ENCODE results near the gene H6PD. TPM values are rescaled to one million over a fixed set of nuclear protein-coding genes. Genes with fewer than 3 reads are reported as not detected.

H6PD gene
- total and polyA plus RNA-seq, 2 donors from 2014 or later: 5.7 to 64.3 TPM

- no peak for FAIRE-seq
- intact Hi-C loops (cut with DNase I): loop anchor here (10.0 kb wide), 1 partner anchor 201 kb away; no protein-coding TSS in a partner anchor
- no peak for TF ChIP-seq CTCF (IDR thresholded peaks at IDR 0.05; ENCODE audit: borderline replicate concordance, extremely low read depth, insufficient read depth)
- peaks cover 0 to 2% (median 0%) of the 10 kb centered on the region in 3 donors for H3K4me1 ChIP-seq (ENCODE audit: control insufficient read depth in 2 of 3, insufficient read depth in 2 of 3, low read depth in 1 of 3, low read length in 3 of 3)
- H3K27ac ChIP-seq (ENCODE audit: low read depth in 2 of 2, low read length in 2 of 2): no peak overlapping the region
- no peak overlapping the region for H3K9ac ChIP-seq (ENCODE audit: low read length in 3 of 3)
- H3K9me3 ChIP-seq (ENCODE audit: control insufficient read depth in 2 of 3, insufficient read depth in 1 of 3, low read length in 3 of 3): peaks cover 0 to 6% (median 0%) of the 10 kb centered on the region in 3 donors
- H3K4me3 ChIP-seq (ENCODE audit: low read length in 3 of 3): no peak overlapping the region
- H3K27me3 ChIP-seq (ENCODE audit: control insufficient read depth, insufficient read depth, low read length): no peaks in the 10 kb centered on the region
- H3K36me3 ChIP-seq (ENCODE audit: control insufficient read depth in 2 of 3, insufficient read depth in 3 of 3, low read length in 3 of 3): peaks cover 2 to 21% (median 6%) of the 10 kb centered on the region in 3 donors
- DNase-seq: no peak
Observed at GRCh38 chr1:9263276-9263855, 28.8 kb downstream of the H6PD start.

- Histone ChIP-seq H3K9me3 (ENCODE audit: control insufficient read depth in 2 of 3, insufficient read depth in 1 of 3, low read length in 3 of 3) (peaks cover 0 to 5% (median 0%) of the 10 kb centered on the region in 3 donors), H3K36me3 (ENCODE audit: control insufficient read depth in 2 of 3, insufficient read depth in 3 of 3, low read length in 3 of 3) (peaks cover under 1 to 23% (median 6%) of the 10 kb centered on the region in 3 donors), H3K4me1 (ENCODE audit: control insufficient read depth in 2 of 3, insufficient read depth in 2 of 3, low read depth in 1 of 3, low read length in 3 of 3) (peaks cover 0 to 2% (median 0%) of the 10 kb centered on the region in 3 donors), H3K27me3 (ENCODE audit: control insufficient read depth, insufficient read depth, low read length) (no peaks in the 10 kb centered on the region), H3K4me3 (ENCODE audit: low read length in 3 of 3) (no peak overlapping the region), H3K27ac (ENCODE audit: low read depth in 2 of 2, low read length in 2 of 2) (no peak overlapping the region), H3K9ac (ENCODE audit: low read length in 3 of 3) (no peak overlapping the region)
- TF ChIP-seq CTCF (IDR thresholded peaks at IDR 0.05; ENCODE audit: borderline replicate concordance, extremely low read depth, insufficient read depth): no peak
- intact Hi-C loops (cut with DNase I): loop anchor here (10.0 kb wide), 1 partner anchor 201 kb away; no protein-coding TSS in a partner anchor
- no peak for FAIRE-seq
- peak in 1 of 5 donors; percentile 63 for DNase-seq
Observed at GRCh38 chr1:9263984-9264872, 29.7 kb downstream of the H6PD start.

- Histone ChIP-seq H3K36me3 (ENCODE audit: control insufficient read depth in 2 of 3, insufficient read depth in 3 of 3, low read length in 3 of 3) (peaks cover 0 to 25% (median 6%) of the 10 kb centered on the region in 3 donors), H3K27ac (ENCODE audit: low read depth in 2 of 2, low read length in 2 of 2) (no peak overlapping the region), H3K27me3 (ENCODE audit: control insufficient read depth, insufficient read depth, low read length) (no peaks in the 10 kb centered on the region), H3K9me3 (ENCODE audit: control insufficient read depth in 2 of 3, insufficient read depth in 1 of 3, low read length in 3 of 3) (no peaks in the 10 kb centered on the region), H3K9ac (ENCODE audit: low read length in 3 of 3) (no peak overlapping the region), H3K4me1 (ENCODE audit: control insufficient read depth in 2 of 3, insufficient read depth in 2 of 3, low read depth in 1 of 3, low read length in 3 of 3) (peaks cover 0 to 2% (median 0%) of the 10 kb centered on the region in 3 donors), H3K4me3 (ENCODE audit: low read length in 3 of 3) (no peak overlapping the region)
- DNase-seq: no peak
- no peak for FAIRE-seq
- TF ChIP-seq CTCF (IDR thresholded peaks at IDR 0.05; ENCODE audit: borderline replicate concordance, extremely low read depth, insufficient read depth): no peak
- intact Hi-C loops (cut with DNase I): loop anchor here (10.0 kb wide), 1 partner anchor 200 kb away; no protein-coding TSS in a partner anchor
Observed at GRCh38 chr1:9265037-9265436, 30.5 kb downstream of the H6PD start.
